Upper lobe of right lung (tissue), 1 donor: ENCODE data around the gene VPS11. TPM values are rescaled to one million over a fixed set of nuclear protein-coding genes. Genes with fewer than 3 reads are reported as not detected.

Experiments used
- ATAC-seq: fragments of 200-7000 bp; cut with Tn5 transposase; one replicate; pipeline ENCODE4 v1.9.1; 2020; ENCODE audit warnings: mild to moderate bottlenecking, moderate library complexity
- DNase-seq: peaks from one replicate; pipeline ENCODE4 v3.0.0-alpha.2; 2020
- H3K27ac ChIP-seq: fragments of 200-600 bp; one replicate; pipeline ENCODE4 v1.8.0; 2022
- H3K27me3 ChIP-seq: fragments of 200-600 bp; one replicate; pipeline ENCODE4 v1.8.0; 2022; ENCODE audit warnings: mild to moderate bottlenecking
- H3K36me3 ChIP-seq: fragments of 200-600 bp; one replicate; pipeline ENCODE4 v1.8.0; 2022
- H3K4me1 ChIP-seq: fragments of 200-600 bp; one replicate; pipeline ENCODE4 v1.8.0; 2022
- H3K4me3 ChIP-seq: fragments of 200-600 bp; one replicate; pipeline ENCODE4 v1.8.0; 2022; ENCODE audit warnings: mild to moderate bottlenecking
- H3K9me3 ChIP-seq: fragments of 200-600 bp; one replicate; pipeline ENCODE4 v1.8.0; 2022
- intact Hi-C: fragments of 100-400 bp; cut with DNase I; formaldehyde crosslinking; loops from one replicate; pipeline ENCODE4 v1.11.0; 2022
- total RNA-seq: library from RNA; stranded (reverse); fragmentation: NEBNext Ultra II Directional; extraction: Animal tissue kit (Norgen Biotek cat#: 25700); gene quantifications from one replicate; pipeline ENCODE4 v1.2.1, GENCODE V29; 2021
- TF ChIP-seq, protein P1 (sequence below): fragments of 200-600 bp; IDR thresholded peaks from one replicate; pipeline ENCODE4 v1.8.0; 2022; ENCODE audit warnings: antibody characterized with exemption
- donor health status: DM: no; HTN: yes; CAD: no; lungs with severe emphysema.

Gene VPS11
- total RNA-seq, 1 donor from 2014 or later: 41.5 TPM

DNA sequence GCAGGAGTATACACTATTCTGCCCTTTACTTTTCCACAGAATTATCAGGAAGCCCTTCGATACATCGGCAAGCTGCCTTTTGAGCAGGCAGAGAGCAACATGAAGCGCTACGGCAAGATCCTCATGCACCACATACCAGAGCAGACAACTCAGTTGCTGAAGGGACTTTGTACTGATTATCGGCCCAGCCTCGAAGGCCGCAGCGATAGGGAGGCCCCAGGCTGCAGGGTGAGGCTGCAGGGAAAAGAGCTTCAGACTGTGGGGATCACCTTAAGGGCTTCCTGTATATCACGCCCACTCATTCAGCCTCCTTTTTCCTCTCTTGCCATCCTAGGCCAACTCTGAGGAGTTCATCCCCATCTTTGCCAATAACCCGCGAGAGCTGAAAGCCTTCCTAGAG, 10.2 kb downstream of the VPS11 start:
- ATAC-seq: no peak
- intact Hi-C loops: no loop called here
- peaks cover 98% of the 10 kb centered on the region for H3K36me3 ChIP-seq

DNA sequence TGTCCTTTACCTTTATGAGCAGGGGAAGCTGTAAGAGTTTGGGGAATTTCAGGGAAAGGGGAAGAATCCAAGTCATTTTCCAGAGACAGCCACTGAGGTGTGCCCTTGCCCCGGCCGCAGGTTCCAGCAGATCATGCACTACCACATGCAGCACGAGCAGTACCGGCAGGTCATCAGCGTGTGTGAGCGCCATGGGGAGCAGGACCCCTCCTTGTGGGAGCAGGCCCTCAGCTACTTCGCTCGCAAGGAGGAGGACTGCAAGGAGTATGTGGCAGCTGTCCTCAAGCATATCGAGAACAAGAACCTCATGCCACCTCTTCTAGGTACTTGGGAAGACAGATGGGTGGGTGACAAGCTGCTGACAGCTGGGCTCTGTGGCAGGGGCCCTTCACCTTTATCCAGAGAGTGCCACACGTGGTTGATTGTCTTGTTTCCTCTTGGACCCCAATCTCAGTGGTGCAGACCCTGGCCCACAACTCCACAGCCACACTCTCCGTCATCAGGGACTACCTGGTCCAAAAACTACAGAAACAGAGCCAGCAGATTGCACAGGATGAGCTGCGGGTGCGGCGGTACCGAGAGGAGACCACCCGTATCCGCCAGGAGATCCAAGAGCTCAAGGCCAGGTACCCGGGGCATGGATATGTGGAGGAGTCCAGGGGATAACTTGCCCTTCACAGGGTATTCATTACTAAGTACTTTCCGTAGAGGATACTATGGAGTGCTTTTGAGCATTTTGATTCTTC, 11.2 kb downstream of the VPS11 start:
- H3K9me3 ChIP-seq: no peaks in the 10 kb centered on the region
- no peak overlapping the region for H3K27ac ChIP-seq
- ATAC-seq (no peak), DNase-seq (no peak)
- no peak overlapping the region for H3K4me3 ChIP-seq
- TF ChIP-seq, protein P1, sequence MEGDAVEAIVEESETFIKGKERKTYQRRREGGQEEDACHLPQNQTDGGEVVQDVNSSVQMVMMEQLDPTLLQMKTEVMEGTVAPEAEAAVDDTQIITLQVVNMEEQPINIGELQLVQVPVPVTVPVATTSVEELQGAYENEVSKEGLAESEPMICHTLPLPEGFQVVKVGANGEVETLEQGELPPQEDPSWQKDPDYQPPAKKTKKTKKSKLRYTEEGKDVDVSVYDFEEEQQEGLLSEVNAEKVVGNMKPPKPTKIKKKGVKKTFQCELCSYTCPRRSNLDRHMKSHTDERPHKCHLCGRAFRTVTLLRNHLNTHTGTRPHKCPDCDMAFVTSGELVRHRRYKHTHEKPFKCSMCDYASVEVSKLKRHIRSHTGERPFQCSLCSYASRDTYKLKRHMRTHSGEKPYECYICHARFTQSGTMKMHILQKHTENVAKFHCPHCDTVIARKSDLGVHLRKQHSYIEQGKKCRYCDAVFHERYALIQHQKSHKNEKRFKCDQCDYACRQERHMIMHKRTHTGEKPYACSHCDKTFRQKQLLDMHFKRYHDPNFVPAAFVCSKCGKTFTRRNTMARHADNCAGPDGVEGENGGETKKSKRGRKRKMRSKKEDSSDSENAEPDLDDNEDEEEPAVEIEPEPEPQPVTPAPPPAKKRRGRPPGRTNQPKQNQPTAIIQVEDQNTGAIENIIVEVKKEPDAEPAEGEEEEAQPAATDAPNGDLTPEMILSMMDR: no peak
- H3K36me3 ChIP-seq: peaks cover 91% of the 10 kb centered on the region
- no peaks in the 10 kb centered on the region for H3K4me1 ChIP-seq
- intact Hi-C loops: no loop called here
- H3K27me3 ChIP-seq: no peaks in the 10 kb centered on the region

More for the DNA sequence above, 10.2 kb downstream of the VPS11 start:
- H3K4me1 ChIP-seq: no peaks in the 10 kb centered on the region
- no peak overlapping the region for H3K4me3 ChIP-seq
- H3K27ac ChIP-seq: no peak overlapping the region
- H3K27me3 ChIP-seq: no peaks in the 10 kb centered on the region
- no peak for DNase-seq
- TF ChIP-seq, protein P1: no peak
- H3K9me3 ChIP-seq: no peaks in the 10 kb centered on the region

DNA sequence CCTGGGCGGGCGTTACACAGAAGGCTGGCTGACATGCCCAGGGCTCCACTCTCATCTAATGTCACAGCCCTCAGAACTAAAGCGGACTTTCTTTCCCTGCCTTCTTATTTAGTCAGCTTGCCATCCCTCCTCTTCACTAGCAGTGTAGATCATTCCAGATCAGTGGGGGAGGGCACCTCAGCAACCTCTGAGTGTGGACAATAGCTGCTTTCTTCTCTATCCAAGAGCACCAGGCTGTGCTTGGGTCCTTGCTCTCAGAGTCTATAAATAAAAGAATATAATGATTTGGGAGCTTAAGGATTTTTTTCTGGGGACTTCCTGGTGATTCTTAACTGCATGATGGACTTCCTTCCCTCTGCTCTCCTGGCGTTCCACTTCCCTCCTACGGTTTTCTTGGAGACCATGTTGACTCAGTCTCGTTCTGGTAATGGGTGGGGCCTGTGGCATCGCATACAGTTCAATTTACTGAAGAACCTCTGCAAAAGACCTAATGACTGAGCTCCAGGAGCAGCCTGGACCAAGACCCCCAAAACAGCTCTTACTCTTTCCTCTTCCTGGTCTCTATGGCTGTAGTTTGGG, 14.2 kb downstream of the VPS11 start:
- Histone ChIP-seq H3K27ac (no peak overlapping the region), H3K36me3 (peaks cover 64% of the 10 kb centered on the region), H3K4me3 (no peak overlapping the region), H3K27me3 (no peaks in the 10 kb centered on the region), H3K9me3 (no peaks in the 10 kb centered on the region), H3K4me1 (peaks cover 14% of the 10 kb centered on the region)
- intact Hi-C loops: no loop called here
- DNase-seq (no peak), ATAC-seq (no peak)
- TF ChIP-seq, protein P1: no peak

DNA sequence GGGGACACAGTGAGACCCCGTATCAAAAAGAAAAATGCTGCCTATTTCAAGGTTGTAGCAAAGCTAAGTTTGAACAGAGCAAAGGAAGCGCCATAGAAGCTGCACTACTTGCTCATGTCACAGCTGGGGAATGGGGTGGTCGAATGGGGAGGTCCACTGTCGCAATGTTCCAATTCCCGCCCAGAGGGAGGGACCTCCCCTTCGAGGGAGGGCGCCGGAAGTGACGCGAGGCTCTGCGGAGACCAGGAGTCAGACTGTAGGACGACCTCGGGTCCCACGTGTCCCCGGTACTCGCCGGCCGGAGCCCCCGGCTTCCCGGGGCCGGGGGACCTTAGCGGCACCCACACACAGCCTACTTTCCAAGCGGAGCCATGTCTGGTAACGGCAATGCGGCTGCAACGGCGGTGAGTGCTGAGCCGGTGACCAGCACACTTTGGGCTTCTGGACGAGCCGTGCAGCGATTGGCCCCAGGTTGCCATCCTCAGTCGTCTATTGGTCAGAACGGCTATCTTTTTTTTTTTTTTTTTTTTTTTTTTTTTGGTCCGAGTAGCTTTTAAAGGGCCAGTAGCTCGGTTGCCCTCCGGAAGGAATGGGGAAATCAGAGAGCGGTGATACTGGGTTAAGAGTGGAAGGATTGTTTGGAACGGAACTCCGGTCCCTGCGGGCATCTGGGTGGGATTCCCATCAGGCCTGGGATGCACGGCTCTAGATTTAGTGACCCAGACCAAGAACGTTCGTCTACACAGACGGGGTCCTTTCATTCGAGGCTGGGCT, 17.2 kb downstream of the VPS11 start, which contains the start of gene HMBS:
TSS of gene HMBS (plus strand) at position 219 of the 774 bp plus-strand sequence. CDS start at position 372, 153 bp downstream.
- peak; percentile 97 for DNase-seq
- TF ChIP-seq, protein P1: no peak
- Histone ChIP-seq H3K9me3 (no peaks in the 10 kb centered on the region), H3K4me1 (peaks cover 14% of the 10 kb centered on the region), H3K4me3 (peak within 1 kb of the TSS; percentile 91), H3K27me3 (no peaks in the 10 kb centered on the region), H3K27ac (peak within 1 kb of the TSS; percentile 92), H3K36me3 (peaks cover 33% of the 10 kb centered on the region)
- intact Hi-C loops: no loop called here
- ATAC-seq: peak; percentile 98

DNA sequence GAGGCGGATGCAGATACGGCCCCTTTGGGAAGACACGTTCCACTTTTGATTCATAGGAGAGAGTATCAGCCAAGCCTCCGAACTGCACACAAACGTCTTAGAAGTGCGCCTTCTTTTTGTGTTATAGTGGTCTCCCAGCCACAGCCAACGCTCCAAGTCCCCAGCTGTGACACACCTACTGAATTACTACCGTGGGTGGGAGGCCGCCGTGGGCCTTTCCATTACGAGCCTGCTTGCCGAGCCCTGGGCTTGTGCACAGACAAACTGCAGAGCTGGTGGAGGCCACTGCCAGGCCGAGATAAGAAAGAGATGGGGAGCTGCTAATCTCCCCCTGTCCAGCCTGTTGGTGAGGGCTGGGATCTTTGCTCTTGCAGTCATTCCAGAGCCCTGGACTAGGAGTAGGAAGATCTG, 17.8 kb downstream of the VPS11 start:
- no peak for ATAC-seq
- Histone ChIP-seq H3K27ac (peak overlapping the region; percentile 92), H3K9me3 (no peaks in the 10 kb centered on the region), H3K4me1 (peaks cover 14% of the 10 kb centered on the region), H3K4me3 (peak overlapping the region; percentile 91), H3K27me3 (no peaks in the 10 kb centered on the region), H3K36me3 (peaks cover 27% of the 10 kb centered on the region)
- no peak for DNase-seq
- TF ChIP-seq, protein P1: no peak
- intact Hi-C loops: no loop called here
